PC-9 (cell line): ENCODE results near the gene MCM9. TPM values are rescaled to one million over a fixed set of nuclear protein-coding genes. Genes with fewer than 3 reads are reported as not detected.

Experiments used
- BruUV-seq: library from RNA; stranded (reverse); fragments of 400-500 nt; replicated peaks from 2 replicates; lab custom pipeline; 2021; lab: Mats Ljungman, UMichigan
- CTCF ChIA-PET: fragments of 300-600 bp; sonication (Branson Sonifier 250); formaldehyde crosslinking; loops from one replicate; lab custom pipeline; 2022; ENCODE audit warnings: antibody characterized with exemption; lab: Charles Lee
- POLR2A ChIA-PET: fragments of 300-600 bp; sonication (Branson Sonifier 250); formaldehyde crosslinking; loops from one replicate; lab custom pipeline; 2022; ENCODE audit warnings: antibody characterized with exemption; ENCODE audit not compliant: unreplicated experiment; lab: Charles Lee
- DNase-seq, 2 experiments: peaks; one replicate each; pipeline versions ENCODE4 v3.0.0 to v3.0.0-alpha.2; 2015 to 2022; ENCODE audit warnings: mixed read lengths in 1 of 2
- H2AFZ ChIP-seq: fragments of 200-600 bp; sonication (generic); 2 replicates; pipeline ENCODE4 v1.8.1; 2017; ENCODE audit warnings: antibody characterized with exemption
- H3F3A ChIP-seq: fragments of 200-600 bp; sonication (generic); 2 replicates; pipeline ENCODE4 v1.8.1; 2017; ENCODE audit warnings: antibody characterized with exemption, mild to moderate bottlenecking, low read depth; ENCODE audit not compliant: insufficient read depth
- H3K27ac ChIP-seq: fragments of 200-600 bp; sonication (generic); 2 replicates; pipeline ENCODE4 v1.6.1; 2016; ENCODE audit warnings: mixed run types
- H3K27me3 ChIP-seq: fragments of 200-600 bp; sonication (generic); 2 replicates; pipeline ENCODE4 v1.6.1; 2016; ENCODE audit warnings: low read depth, mixed run types; ENCODE audit not compliant: insufficient read depth
- H3K36me3 ChIP-seq: fragments of 200-600 bp; sonication (generic); 2 replicates; pipeline ENCODE4 v1.6.1; 2016; ENCODE audit warnings: low read depth, mixed run types
- H3K4me1 ChIP-seq: fragments of 200-600 bp; sonication (generic); replicated peaks from 2 replicates; pipeline ENCODE4 v1.6.1; 2016; ENCODE audit warnings: mixed run types; ENCODE audit not compliant: insufficient read depth
- H3K4me2 ChIP-seq: fragments of 200-600 bp; sonication (generic); 2 replicates; pipeline ENCODE4 v1.6.1; 2017; ENCODE audit warnings: mixed run types
- H3K4me3 ChIP-seq: fragments of 200-600 bp; sonication (generic); 2 replicates; pipeline ENCODE4 v1.6.1; 2016; ENCODE audit warnings: mixed run types
- H3K79me2 ChIP-seq: fragments of 200-600 bp; sonication (generic); 2 replicates; pipeline ENCODE4 v1.6.1; 2017; ENCODE audit warnings: low read depth, mixed run types
- H3K9me2 ChIP-seq: fragments of 200-600 bp; sonication (generic); 2 replicates; pipeline ENCODE4 v1.8.1; 2017; ENCODE audit warnings: mild to moderate bottlenecking; ENCODE audit not compliant: insufficient read depth
- H3K9me3 ChIP-seq: fragments of 200-600 bp; sonication (generic); 2 replicates; pipeline ENCODE4 v1.8.1; 2016; ENCODE audit warnings: low read depth; ENCODE audit not compliant: insufficient read depth
- H4K20me1 ChIP-seq: fragments of 200-600 bp; sonication (generic); 2 replicates; pipeline ENCODE4 v1.8.1; 2017; ENCODE audit not compliant: insufficient read depth
- EZH2 ChIP-seq: fragments of 200-600 bp; sonication (generic); IDR thresholded peaks from 2 replicates; pipeline ENCODE4 v1.8.0; 2017; ENCODE audit warnings: antibody characterized with exemption, low read depth
- intact Hi-C: fragments of 100-400 bp; cut with micrococcal nuclease; formaldehyde crosslinking; loops from one replicate; pipeline ENCODE4 v1.10.0; 2022; ENCODE audit not compliant: unreplicated experiment
- total RNA-seq: library from RNA; stranded (reverse); gene quantifications from 2 replicates; pipeline ENCODE4 v1.2.3, GENCODE V29; 2021
- TF ChIP-seq, protein P1 (sequence below): fragments of 200-600 bp; sonication (generic); conservative IDR thresholded peaks from 2 replicates; pipeline ENCODE4 v1.6.1; 2017; ENCODE audit warnings: mixed run types, antibody characterized with exemption, mild to moderate bottlenecking, moderate library complexity

The MCM9 gene
- total RNA-seq, 1 experiment from 2014 or later = 18.1 TPM

DNA sequence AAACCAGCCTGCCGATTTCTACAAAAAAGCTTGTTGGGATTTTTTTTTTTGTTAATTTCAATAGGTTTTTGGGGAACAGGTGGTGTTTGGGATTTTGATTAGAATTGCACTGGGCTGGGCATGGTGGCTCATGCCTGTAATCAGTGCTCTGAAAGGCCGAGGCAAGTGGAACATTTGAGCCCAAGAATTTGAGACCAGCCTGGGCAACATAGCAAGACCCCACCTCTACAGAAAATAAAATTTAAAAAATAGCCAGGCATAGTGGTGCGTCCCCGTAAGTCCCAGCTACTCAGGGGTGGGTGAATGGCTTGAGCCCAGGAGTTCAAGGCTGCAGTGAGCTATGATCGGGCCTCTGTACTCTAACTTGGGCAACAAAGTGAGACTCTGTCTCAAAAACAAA is 81.6 kb downstream of the MCM9 start:
- Histone ChIP-seq H3K27me3 (no peaks in the 10 kb centered on the region), H3K4me1 (no peaks in the 10 kb centered on the region), H3K79me2 (no peaks in the 10 kb centered on the region), H3K36me3 (no peaks in the 10 kb centered on the region; the same call in 1 of the 2 replicates), H3K4me2 (no peak overlapping the region), H4K20me1 (no peaks in the 10 kb centered on the region; the same call in 1 of the 2 replicates), H3K9me3 (no peaks in the 10 kb centered on the region), H3F3A (no peaks in the 10 kb centered on the region), H2AFZ (no peak overlapping the region), H3K27ac (no peak overlapping the region), H3K4me3 (no peak overlapping the region), H3K9me2 (no peaks in the 10 kb centered on the region)
- intact Hi-C loops = no loop called here
- POLR2A ChIA-PET = no interaction called here
- TF ChIP-seq EZH2 = no peak
- TF ChIP-seq, protein P1, sequence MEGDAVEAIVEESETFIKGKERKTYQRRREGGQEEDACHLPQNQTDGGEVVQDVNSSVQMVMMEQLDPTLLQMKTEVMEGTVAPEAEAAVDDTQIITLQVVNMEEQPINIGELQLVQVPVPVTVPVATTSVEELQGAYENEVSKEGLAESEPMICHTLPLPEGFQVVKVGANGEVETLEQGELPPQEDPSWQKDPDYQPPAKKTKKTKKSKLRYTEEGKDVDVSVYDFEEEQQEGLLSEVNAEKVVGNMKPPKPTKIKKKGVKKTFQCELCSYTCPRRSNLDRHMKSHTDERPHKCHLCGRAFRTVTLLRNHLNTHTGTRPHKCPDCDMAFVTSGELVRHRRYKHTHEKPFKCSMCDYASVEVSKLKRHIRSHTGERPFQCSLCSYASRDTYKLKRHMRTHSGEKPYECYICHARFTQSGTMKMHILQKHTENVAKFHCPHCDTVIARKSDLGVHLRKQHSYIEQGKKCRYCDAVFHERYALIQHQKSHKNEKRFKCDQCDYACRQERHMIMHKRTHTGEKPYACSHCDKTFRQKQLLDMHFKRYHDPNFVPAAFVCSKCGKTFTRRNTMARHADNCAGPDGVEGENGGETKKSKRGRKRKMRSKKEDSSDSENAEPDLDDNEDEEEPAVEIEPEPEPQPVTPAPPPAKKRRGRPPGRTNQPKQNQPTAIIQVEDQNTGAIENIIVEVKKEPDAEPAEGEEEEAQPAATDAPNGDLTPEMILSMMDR = no peak
- BruUV-seq = no TSS peak
- CTCF ChIA-PET = interaction anchor here (0.7 kb wide), 1 partner anchor 330 kb away, joined by 5 read pairs; no protein-coding TSS in a partner anchor
- DNase-seq = no peak

DNA sequence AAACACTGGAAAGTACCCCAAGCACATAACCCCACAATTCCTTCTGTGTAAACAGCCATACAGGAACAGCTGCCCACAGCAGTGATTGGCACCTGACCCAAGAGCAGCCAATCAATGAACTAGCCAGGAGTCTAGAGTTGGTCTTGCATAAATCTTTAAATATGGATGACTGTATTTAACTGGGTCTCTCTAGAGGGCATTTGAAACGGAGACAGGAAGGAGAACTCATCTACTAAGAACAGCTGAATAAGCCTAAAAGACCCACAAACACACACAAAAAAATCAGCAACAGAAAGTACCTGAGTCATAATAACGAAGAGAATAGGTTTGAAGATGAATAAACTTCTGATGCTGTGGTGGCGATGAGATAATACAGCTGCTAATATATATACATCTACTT is 90.0 kb downstream of the MCM9 start:
- ChIA-PET CTCF (no interaction called here), POLR2A (no interaction called here)
- no peaks in the 10 kb centered on the region for H3K4me1 ChIP-seq
- no peaks in the 10 kb centered on the region for H3K79me2 ChIP-seq
- no peaks in the 10 kb centered on the region for H3K9me3 ChIP-seq
- no peak for DNase-seq
- H3K4me2 ChIP-seq = no peak overlapping the region
- no peaks in the 10 kb centered on the region for H3K36me3 ChIP-seq
- H3K27me3 ChIP-seq = no peaks in the 10 kb centered on the region
- intact Hi-C loops = no loop called here
- no peaks in the 10 kb centered on the region for H3F3A ChIP-seq
- peaks cover 3% of the 10 kb centered on the region; the same call in 1 of the 2 replicates for H3K9me2 ChIP-seq
- TF ChIP-seq EZH2 = no peak
- TF ChIP-seq, protein P1 = no peak
- H3K27ac ChIP-seq = no peak overlapping the region
- no TSS peak for BruUV-seq
- no peak overlapping the region for H2AFZ ChIP-seq
- H3K4me3 ChIP-seq = no peak overlapping the region
- H4K20me1 ChIP-seq = no peaks in the 10 kb centered on the region

DNA sequence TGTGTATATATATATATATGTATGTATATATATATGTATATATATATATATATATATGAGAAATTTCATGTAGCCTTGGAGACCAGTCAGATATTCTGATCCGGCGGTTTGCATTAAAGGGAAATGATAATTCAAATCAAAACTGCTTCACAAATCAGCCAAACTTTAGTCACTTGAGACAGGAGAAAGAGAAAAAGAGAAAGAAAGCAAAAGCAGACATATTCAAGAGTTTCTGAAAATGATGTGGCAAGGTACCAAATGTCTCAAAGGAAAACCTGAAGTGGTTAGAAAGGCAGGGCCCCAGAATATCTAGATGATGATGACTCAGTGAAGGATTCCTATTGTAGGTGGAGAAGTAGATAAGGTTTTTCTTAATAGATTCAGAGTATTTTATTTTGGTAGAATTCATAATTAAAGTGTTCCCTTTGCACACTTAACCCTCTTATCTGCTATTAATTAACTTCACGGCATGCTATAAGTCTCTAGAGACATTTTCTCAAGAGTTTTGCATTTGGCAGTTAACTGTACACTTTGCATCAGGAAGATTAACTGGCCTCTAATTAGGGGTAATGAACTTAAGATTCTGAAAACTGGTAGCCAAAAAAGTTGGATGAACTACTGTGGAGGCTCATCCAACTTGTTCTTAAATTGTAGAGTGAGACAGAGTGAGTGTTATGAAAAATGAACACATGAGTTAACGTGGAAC is 91.1 kb downstream of the MCM9 start:
- intact Hi-C loops = no loop called here
- H4K20me1 ChIP-seq = no peaks in the 10 kb centered on the region
- no peaks in the 10 kb centered on the region for H3K9me3 ChIP-seq
- BruUV-seq = no TSS peak
- no peak overlapping the region for H3K4me2 ChIP-seq
- TF ChIP-seq, protein P1 = no peak
- TF ChIP-seq EZH2 = no peak
- no peak overlapping the region for H3K27ac ChIP-seq
- H3K79me2 ChIP-seq = no peaks in the 10 kb centered on the region
- no peaks in the 10 kb centered on the region for H3K36me3 ChIP-seq
- H3K4me1 ChIP-seq = no peaks in the 10 kb centered on the region
- H2AFZ ChIP-seq = no peak overlapping the region
- no peaks in the 10 kb centered on the region for H3F3A ChIP-seq
- ChIA-PET POLR2A (no interaction called here), CTCF (no interaction called here)
- H3K27me3 ChIP-seq = no peaks in the 10 kb centered on the region
- no peak overlapping the region for H3K4me3 ChIP-seq
- no peak for DNase-seq
- H3K9me2 ChIP-seq = peaks cover 3% of the 10 kb centered on the region; the same call in 1 of the 2 replicates
